IMR-90 (cell line): ENCODE data around the gene COA3. TPM values are rescaled to one million over a fixed set of nuclear protein-coding genes. Genes with fewer than 3 reads are reported as not detected.

Experiments
- ATAC-seq: fragments of 200-7000 bp; cut with Tn5 transposase; 2 replicates; pipeline ENCODE4 v1.9.1; 2020; ENCODE audit warnings: low read depth, mild to moderate bottlenecking, moderate library complexity
- BruUV-seq: library from RNA; stranded (reverse); fragments of 400-500 nt; replicated peaks from 2 replicates; lab custom pipeline; 2021; lab: Mats Ljungman, UMichigan
- CTCF ChIA-PET: fragments of 300-600 bp; formaldehyde crosslinking; extraction: SDS; loops from one replicate; lab custom pipeline; 2021; ENCODE audit warnings: antibody characterized with exemption; lab: Yijun Ruan, JAX
- POLR2A ChIA-PET: fragments of 300-600 bp; sonication (Branson Sonifier 250); formaldehyde crosslinking; loops from one replicate; lab custom pipeline; 2022; ENCODE audit warnings: antibody characterized with exemption; ENCODE audit not compliant: unreplicated experiment; lab: Charles Lee
- DNase-seq: peaks from one replicate; pipeline ENCODE4 v3.0.0; 2013
- H2AFZ ChIP-seq: replicated peaks from 2 replicates; pipeline ENCODE3; 2013; ENCODE audit warnings: low read length, mild to moderate bottlenecking; ENCODE audit not compliant: poor library complexity
- H2AK5ac ChIP-seq: 2 replicates; pipeline ENCODE4 v1.6.1; 2013; ENCODE audit warnings: low read depth, low read length, inconsistent platforms
- H2AK9ac ChIP-seq: replicated peaks from 2 replicates; pipeline ENCODE3; 2013; ENCODE audit warnings: mild to moderate bottlenecking, low read depth, low read length, moderate library complexity; ENCODE audit not compliant: poor library complexity
- H2BK120ac ChIP-seq: 2 replicates; pipeline ENCODE4 v1.6.1; 2013; ENCODE audit warnings: low read depth, low read length, inconsistent platforms
- H2BK15ac ChIP-seq: 3 replicates; pipeline ENCODE4 v1.6.1; 2013; ENCODE audit warnings: low read depth, low read length, inconsistent platforms
- H2BK20ac ChIP-seq: 2 replicates; pipeline ENCODE4 v1.6.1; 2013; ENCODE audit warnings: low read depth, mild to moderate bottlenecking, inconsistent platforms, low read length, moderate library complexity
- H2BK5ac ChIP-seq: 2 replicates; pipeline ENCODE4 v1.6.1; 2013; ENCODE audit warnings: mild to moderate bottlenecking, low read depth, low read length, inconsistent platforms; ENCODE audit not compliant: poor library complexity, severe bottlenecking
- H3K14ac ChIP-seq: replicated peaks from 2 replicates; pipeline ENCODE4 v1.6.1; 2013; ENCODE audit warnings: low read depth, low read length, inconsistent platforms
- H3K18ac ChIP-seq: 2 replicates; pipeline ENCODE4 v1.6.1; 2013; ENCODE audit warnings: low read depth, low read length, control low read depth
- H3K23ac ChIP-seq: 2 replicates; pipeline ENCODE4 v1.6.1; 2013; ENCODE audit warnings: low read depth, low read length, inconsistent platforms
- H3K27ac ChIP-seq: 2 replicates; pipeline ENCODE4 v1.5.1; 2013; ENCODE audit warnings: mild to moderate bottlenecking, control low read depth, low read length; ENCODE audit not compliant: insufficient read depth
- H3K27me3 ChIP-seq: 2 replicates; pipeline ENCODE4 v1.6.1; 2013; ENCODE audit warnings: low read length; ENCODE audit not compliant: control insufficient read depth, insufficient read depth
- H3K36me3 ChIP-seq: 2 replicates; pipeline ENCODE4 v1.6.1; 2013; ENCODE audit warnings: low read length, mixed read lengths; ENCODE audit not compliant: control insufficient read depth, insufficient read depth
- H3K4ac ChIP-seq: 2 replicates; pipeline ENCODE4 v1.6.1; 2013; ENCODE audit warnings: low read depth, low read length, inconsistent platforms
- H3K4me1 ChIP-seq: 2 replicates; pipeline ENCODE4 v1.6.1; 2013; ENCODE audit warnings: low read length, mixed read lengths; ENCODE audit not compliant: control insufficient read depth, insufficient read depth
- H3K4me2 ChIP-seq: 2 replicates; pipeline ENCODE4 v1.6.1; 2013; ENCODE audit warnings: low read depth, mild to moderate bottlenecking, control low read depth, low read length, moderate library complexity
- H3K4me3 ChIP-seq: 2 replicates; pipeline ENCODE4 v1.5.1; 2013; ENCODE audit warnings: low read depth, mild to moderate bottlenecking, control low read depth, low read length, moderate library complexity; ENCODE audit not compliant: insufficient read depth
- H3K56ac ChIP-seq: 2 replicates; pipeline ENCODE4 v1.6.1; 2013; ENCODE audit warnings: low read length, inconsistent platforms; ENCODE audit not compliant: insufficient read depth; ENCODE audit errors: extremely low read depth
- H3K79me1 ChIP-seq, 2 experiments: 2 replicates each; pipeline ENCODE4 v1.6.1; 2013; ENCODE audit warnings: low read length in 2 of 2, inconsistent platforms in 1 of 2, low read depth in 1 of 2
- H3K9ac ChIP-seq: 2 replicates; pipeline ENCODE4 v1.6.1; 2013; ENCODE audit warnings: low read depth, low read length, control low read depth
- H3K9me1 ChIP-seq: 2 replicates; pipeline ENCODE4 v1.6.1; 2013; ENCODE audit warnings: low read length, inconsistent platforms; ENCODE audit not compliant: insufficient read depth
- H3K9me3 ChIP-seq: 2 replicates; pipeline ENCODE4 v1.6.1; 2013; ENCODE audit warnings: low read length; ENCODE audit not compliant: control insufficient read depth, insufficient read depth
- H4K20me1 ChIP-seq: 2 replicates; pipeline ENCODE4 v1.6.1; 2013; ENCODE audit warnings: low read length, inconsistent platforms; ENCODE audit not compliant: insufficient read depth
- H4K5ac ChIP-seq: 2 replicates; pipeline ENCODE4 v1.6.1; 2013; ENCODE audit warnings: mild to moderate bottlenecking, low read depth, low read length, control low read depth
- H4K8ac ChIP-seq, 2 experiments: 2 replicates each; pipeline ENCODE4 v1.6.1; 2013; ENCODE audit warnings: low read depth in 2 of 2, low read length in 2 of 2, control low read depth in 1 of 2, inconsistent platforms in 1 of 2
- H4K91ac ChIP-seq: 2 replicates; pipeline ENCODE4 v1.6.1; 2013; ENCODE audit warnings: low read depth, low read length, inconsistent platforms; ENCODE audit not compliant: insufficient read depth
- BHLHE40 ChIP-seq: fragments of 150-350 bp; IDR thresholded peaks from 2 replicates; pipeline ENCODE4 v1.6.1; 2016; ENCODE audit warnings: mild to moderate bottlenecking, low read depth, low read length
- CHD1 ChIP-seq: IDR thresholded peaks from 2 replicates; pipeline ENCODE4 v1.6.1; 2012; ENCODE audit warnings: low read depth, low read length, improper control_type of control experiment
- FOS ChIP-seq: fragments of 150-350 bp; IDR thresholded peaks from 2 replicates; pipeline ENCODE4 v1.6.1; 2016; ENCODE audit warnings: low read depth, low read length
- RAD21 ChIP-seq: IDR thresholded peaks from 2 replicates; pipeline ENCODE4 v1.6.1; 2012; ENCODE audit warnings: low read length, improper control_type of control experiment
- WGBS, 2 experiments: methylation state at CpG; one replicate each; pipeline versions ENCODE4 v1.1.5 to v1.1.7; 2013; ENCODE audit warnings: missing lambda C conversion rate in 2 of 2; ENCODE audit not compliant: insufficient read length in 1 of 2; ENCODE audit errors: extremely low coverage in 2 of 2; 5-methylcytosine and 5-hydroxymethylcytosine counted together
- dilution Hi-C: fragments of 300-500 bp; cut with HindIII; formaldehyde crosslinking; loops from one replicate; pipeline ENCODE4 v1.14.3; 2018; ENCODE audit warnings: low sequenced_read_pairs; ENCODE audit not compliant: unreplicated experiment
- in situ Hi-C: fragments of 300-500 bp; cut with MboI; formaldehyde crosslinking; loops from 3 replicates; pipeline ENCODE4 v1.14.3; 2019; ENCODE audit warnings: low sequenced_read_pairs, inconsistent platforms, mixed read lengths
- intact Hi-C: fragments of 100-400 bp; cut with micrococcal nuclease; formaldehyde crosslinking; loops from 2 replicates; pipeline ENCODE4 v1.10.0; 2022
- polyA plus RNA-seq, 3 experiments: library from polyadenylated mRNA; depleted of rRNA; stranded (reverse); fragments of >200 nt; gene quantifications; 2 replicates each; pipeline ENCODE4 v1.2.3, GENCODE V29; 2012; ENCODE audit warnings: low replicate concordance in 1 of 3
- total RNA-seq: library from RNA; depleted of rRNA; stranded (reverse); fragments of >200 nt; gene quantifications from 2 replicates; pipeline ENCODE4 v1.2.3, GENCODE V29; 2012
- TF ChIP-seq, protein P1 (sequence below): fragments of 150-350 bp; IDR thresholded peaks from 2 replicates; pipeline ENCODE4 v1.6.1; 2016; ENCODE audit warnings: low read depth, mild to moderate bottlenecking, low read length, moderate library complexity, borderline replicate concordance

COA3 gene
- total and polyA plus RNA-seq, 2 of the 4 experiments (the other 2 are of a cell fraction), result 66.8 to 78.1 TPM

DNA sequence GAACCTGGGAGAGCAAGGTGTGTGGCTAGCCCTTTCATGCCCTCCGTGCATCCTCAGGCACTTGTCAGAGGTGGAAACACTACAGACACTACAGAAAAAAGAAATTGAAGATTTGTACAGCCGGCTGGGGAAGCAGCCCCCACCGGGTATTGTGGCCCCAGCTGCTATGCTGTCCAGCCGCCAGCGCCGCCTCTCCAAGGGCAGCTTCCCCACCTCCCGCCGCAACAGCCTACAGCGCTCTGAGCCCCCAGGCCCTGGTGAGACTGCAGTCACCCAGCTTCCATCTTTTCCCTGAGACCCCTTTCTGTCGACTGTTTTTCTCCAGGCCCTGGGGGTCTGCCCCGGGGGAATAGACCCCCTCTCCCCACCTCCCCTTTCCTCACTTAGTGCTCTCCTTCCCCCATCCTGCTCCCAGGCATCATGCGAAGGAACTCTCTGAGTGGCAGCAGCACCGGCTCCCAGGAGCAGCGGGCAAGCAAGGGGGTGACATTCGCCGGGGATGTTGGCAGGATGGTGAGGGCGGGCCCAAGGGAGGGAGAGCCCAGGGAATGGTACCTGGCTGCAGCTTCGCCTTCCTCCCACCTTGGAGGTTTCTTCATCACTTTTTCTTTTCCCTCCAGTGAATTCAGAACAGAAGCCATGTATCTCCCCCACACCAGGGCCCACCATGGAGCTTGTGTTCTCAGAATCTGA is 2.3 kb downstream of the COA3 start:
- Histone ChIP-seq H4K20me1 (no peaks in the 10 kb centered on the region), H3K14ac (no peak overlapping the region), H4K91ac (no peak overlapping the region), H3K27me3 (no peaks in the 10 kb centered on the region), H2BK120ac (no peak overlapping the region), H3K9me1 (peaks cover 19% of the 10 kb centered on the region), H3K9ac (no peak overlapping the region), H3K4me2 (no peak overlapping the region), H3K36me3 (peaks cover 4% of the 10 kb centered on the region; the same call in 1 of the 2 replicates), H3K56ac (no peak overlapping the region), H4K8ac (no peak overlapping the region), H3K4me3 (no peak overlapping the region), H2AFZ (no peak overlapping the region), H2AK5ac (no peak overlapping the region), H2BK15ac (no peak overlapping the region), H3K9me3 (no peaks in the 10 kb centered on the region), H3K79me1 (peaks cover 20 to 39% of the 10 kb centered on the region in 2 experiments), H3K4ac (no peak overlapping the region), H4K5ac (no peak overlapping the region), H3K23ac (no peak overlapping the region), H3K4me1 (peaks cover 7% of the 10 kb centered on the region), H2BK20ac (no peak overlapping the region), H2AK9ac (no peak overlapping the region), H3K27ac (no peak overlapping the region), H3K18ac (no peak overlapping the region), H2BK5ac (no peak overlapping the region)
- ChIA-PET CTCF (no interaction called here), POLR2A (interaction anchor here (1.0 kb wide), 1 partner anchor 28 kb away, joined by 3 read pairs; the partner anchor contains the start of gene BECN1)
- ATAC-seq (no peak), DNase-seq (no peak)
- in situ Hi-C loops, result no loop called here
- no TSS peak for BruUV-seq
- 95% methylated on average over 9 of the region's 18 CpGs; no CpG with 5 or more reads in 1 of the 2 experiments for WGBS, 2 experiments
- dilution Hi-C loops, result no loop called here
- TF ChIP-seq BHLHE40 (no peak), FOS (no peak), RAD21 (no peak), CHD1 (no peak)
- TF ChIP-seq, protein P1, sequence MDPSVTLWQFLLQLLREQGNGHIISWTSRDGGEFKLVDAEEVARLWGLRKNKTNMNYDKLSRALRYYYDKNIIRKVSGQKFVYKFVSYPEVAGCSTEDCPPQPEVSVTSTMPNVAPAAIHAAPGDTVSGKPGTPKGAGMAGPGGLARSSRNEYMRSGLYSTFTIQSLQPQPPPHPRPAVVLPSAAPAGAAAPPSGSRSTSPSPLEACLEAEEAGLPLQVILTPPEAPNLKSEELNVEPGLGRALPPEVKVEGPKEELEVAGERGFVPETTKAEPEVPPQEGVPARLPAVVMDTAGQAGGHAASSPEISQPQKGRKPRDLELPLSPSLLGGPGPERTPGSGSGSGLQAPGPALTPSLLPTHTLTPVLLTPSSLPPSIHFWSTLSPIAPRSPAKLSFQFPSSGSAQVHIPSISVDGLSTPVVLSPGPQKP, result no peak
- intact Hi-C loops, result no loop called here
